HS-5 (cell line): ENCODE data around the gene NOL11.
"Not testable (repeated sequence)": the region's sequence is repeated elsewhere in the genome, so short reads cannot be mapped to it uniquely, and the experiment has no call there.

ENCODE experiments used
- DNase-seq: peaks from one replicate; pipeline ENCODE4 v3.0.0-alpha.2; 2012; ENCODE audit warnings: low read depth

NOL11 gene

GRCh38 chr17:67754001-67754400, 36.3 kb downstream of the NOL11 start:
- DNase-seq: no peak

DNA sequence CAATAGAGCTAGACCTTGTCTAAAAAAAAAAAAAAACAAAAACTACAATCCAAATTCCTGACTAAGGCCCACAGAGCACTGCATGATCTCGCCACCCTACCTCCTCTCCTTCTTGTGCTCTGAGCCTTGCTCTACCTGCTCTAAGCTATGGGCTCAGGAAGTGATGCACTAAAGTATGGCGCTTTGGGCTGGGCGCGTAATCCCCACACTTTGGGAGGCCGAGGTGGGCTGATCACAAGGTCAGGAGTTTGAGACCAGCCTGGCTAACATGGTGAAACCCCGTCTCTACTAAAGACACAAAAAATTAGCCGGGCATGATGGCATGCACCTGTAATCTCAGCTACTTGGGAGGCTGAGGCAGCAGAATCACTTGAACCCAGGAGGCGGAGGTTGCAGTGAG, 37.0 kb downstream of the NOL11 start:
- DNase-seq: not testable (repeated sequence)

- not testable (repeated sequence) for DNase-seq
These were observed 39.0 kb downstream of the NOL11 start for GRCh38 chr17:67756766-67757165.

GRCh38 chr17:67759355-67760171, 41.8 kb downstream of the NOL11 start:
- no peak for DNase-seq

- DNase-seq: no peak
These were observed 47.9 kb downstream of the NOL11 start for GRCh38 chr17:67765623-67766022.

- no peak for DNase-seq
These were observed 51.5 kb downstream of the NOL11 start for GRCh38 chr17:67769231-67769630.

GRCh38 chr17:67770539-67770938, 52.8 kb downstream of the NOL11 start:
- no peak for DNase-seq

GRCh38 chr17:67772679-67773078, 54.9 kb downstream of the NOL11 start:
- no peak for DNase-seq

GRCh38 chr17:67773246-67773645, 55.5 kb downstream of the NOL11 start:
- no peak for DNase-seq

GRCh38 chr17:67779098-67779672, 61.4 kb downstream of the NOL11 start:
- no peak for DNase-seq

- DNase-seq: no peak
These were observed 66.8 kb downstream of the NOL11 start for GRCh38 chr17:67784364-67785121.

GRCh38 chr17:67785122-67785477, 67.4 kb downstream of the NOL11 start:
- no peak for DNase-seq

- no peak for DNase-seq
These were observed 67.8 kb downstream of the NOL11 start for GRCh38 chr17:67785504-67785903.
